HPDE6-E6E7 (cell line): ENCODE data around the gene ZNF385B.
"Not testable (repeated sequence)": the region's sequence is repeated elsewhere in the genome, so short reads cannot be mapped to it uniquely, and the experiment has no call there.

Experiments used
- DNase-seq: peaks from one replicate; pipeline ENCODE4 v3.0.0; 2011; ENCODE audit warnings: missing footprints; ENCODE audit errors: extremely low spot score

The ZNF385B gene

DNA sequence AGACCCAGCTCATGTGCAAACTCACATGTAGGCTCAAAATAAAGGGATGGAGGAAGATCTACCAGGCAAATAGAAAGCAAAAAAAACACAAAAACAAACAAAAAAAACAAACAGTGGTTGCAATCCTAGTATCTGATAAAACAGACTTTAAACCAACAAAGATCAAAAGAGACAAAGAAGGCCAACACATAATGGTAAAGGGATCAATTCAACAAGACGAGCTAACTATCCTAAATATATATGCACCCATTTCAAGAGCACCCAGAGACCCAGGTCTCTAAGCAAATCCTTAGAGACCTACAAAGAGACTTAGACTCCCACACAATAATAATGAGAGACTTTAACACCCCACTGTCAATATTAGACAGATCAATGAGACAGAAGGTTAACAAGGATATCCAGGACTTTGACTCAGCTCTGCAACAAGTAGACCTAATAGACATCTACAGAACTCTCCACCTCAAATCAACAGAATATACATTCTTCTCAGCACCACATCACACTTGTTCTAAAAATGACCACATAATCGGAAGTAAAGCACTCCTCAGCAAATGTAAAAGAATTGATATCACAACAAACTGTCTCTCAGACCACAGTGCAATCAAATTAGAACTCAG is 229.5 kb downstream of the ZNF385B start:
- DNase-seq, result not testable (repeated sequence)

DNA sequence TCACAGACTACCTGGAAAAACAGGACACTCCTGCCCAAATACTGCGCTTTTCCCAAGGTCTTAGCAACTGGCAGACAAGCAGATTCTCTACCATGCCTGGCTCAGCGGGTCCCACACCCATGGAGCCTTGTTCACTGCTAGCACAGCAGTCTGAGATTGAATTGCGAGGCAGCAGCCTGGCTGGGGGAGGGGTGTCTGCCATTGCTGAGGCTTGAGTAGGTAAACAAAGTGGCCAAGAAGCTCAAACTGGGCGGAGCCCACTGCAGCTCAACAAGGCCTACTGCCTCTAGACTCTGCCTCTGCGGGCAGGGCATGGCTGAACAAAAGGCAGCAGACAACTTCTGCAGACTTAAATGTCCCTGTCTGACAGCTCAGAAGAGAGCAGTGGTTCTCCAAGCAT is 231.6 kb downstream of the ZNF385B start:
- not testable (repeated sequence) for DNase-seq

DNA sequence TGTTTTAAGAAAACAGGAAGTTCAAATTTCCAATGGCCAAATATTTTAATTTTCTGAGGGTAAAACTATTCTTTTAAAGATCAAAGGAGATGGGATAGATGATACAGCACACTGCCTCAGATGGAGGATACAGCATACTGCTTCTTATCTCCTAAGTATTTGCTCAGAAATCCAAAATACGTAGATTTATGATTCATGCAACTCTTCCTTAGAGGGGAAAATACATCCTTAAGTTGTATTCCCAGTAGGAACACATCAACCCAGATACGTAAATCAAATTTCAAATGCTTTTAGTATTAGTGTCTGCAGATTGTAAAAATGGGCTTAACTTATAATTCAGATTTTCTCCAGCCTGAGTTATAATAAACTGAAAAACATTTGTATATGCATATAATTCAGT is 235.2 kb downstream of the ZNF385B start:
- DNase-seq, result no peak

DNA sequence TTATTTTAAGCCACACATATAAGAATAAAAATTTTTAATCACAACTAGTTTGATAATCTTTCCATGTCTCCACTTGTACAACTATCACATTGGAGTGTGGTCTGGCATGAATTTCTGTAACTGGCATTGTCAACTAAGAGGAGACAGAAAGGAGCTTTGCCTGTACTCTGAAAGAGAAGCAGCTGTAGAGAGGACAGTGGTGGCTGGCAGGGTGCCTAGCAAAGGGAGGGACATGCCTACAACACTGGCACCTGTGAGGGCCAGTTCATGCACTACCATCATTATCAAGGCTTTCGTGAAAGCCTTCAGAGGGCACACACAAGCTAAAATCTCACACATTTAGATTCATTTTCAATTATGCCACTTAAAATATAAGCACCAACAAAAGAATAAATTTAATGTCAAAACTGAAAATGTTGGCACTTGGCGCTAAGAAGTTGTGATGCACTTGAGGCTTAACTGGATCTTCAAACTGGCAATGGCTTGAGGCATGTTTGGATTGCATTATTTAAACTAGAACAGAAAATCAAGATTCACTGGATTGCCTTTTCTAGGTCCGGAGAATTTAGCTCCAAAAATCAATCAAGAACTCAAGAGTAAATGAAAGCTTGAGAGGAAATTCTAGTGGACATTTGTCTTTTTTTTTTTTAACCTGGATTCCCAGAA is 238.6 kb downstream of the ZNF385B start:
- no peak for DNase-seq

DNA sequence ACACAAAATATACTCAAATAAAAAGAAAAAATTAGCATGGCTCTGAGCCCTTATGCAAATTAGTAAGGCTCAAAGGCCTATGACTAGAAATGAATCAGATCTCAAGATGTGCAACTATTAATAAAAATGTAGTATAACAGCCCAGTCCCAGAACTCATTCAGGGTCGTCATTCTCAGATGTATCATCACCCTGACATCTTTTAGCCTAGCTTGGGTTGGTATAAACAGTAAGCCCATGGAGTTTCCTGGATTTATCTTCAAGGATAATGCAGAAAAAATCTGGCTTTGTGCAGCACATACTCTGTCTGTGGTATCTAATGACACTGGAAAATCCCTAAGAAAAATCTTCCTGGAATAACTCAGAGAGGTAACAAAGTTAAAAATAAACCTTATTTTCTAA is 239.3 kb downstream of the ZNF385B start:
- DNase-seq, result no peak

DNA sequence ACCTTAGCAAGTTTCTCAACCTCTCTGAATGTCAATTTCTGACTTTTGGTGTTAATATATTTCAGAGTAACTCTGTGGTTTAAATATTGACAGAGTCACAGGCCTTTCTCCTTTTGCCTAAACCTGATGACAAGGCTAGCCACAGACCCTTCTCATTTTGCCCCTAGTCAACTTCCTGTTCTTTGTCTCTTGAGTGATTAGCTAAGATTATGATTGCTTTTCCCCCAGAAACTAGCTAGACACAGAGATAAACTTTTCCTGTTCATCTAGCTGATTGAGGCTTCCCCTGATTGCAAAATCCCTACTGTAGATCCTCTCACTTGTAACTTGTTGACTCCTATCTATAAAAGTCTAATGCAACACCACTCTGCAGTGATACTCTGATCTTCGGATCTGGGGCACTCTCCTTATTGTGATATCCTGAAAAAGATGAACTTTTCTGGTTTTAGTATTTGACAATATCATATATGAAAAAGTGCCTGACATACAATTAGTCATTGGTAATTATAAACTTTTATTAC is 241.4 kb downstream of the ZNF385B start:
- no peak for DNase-seq

DNA sequence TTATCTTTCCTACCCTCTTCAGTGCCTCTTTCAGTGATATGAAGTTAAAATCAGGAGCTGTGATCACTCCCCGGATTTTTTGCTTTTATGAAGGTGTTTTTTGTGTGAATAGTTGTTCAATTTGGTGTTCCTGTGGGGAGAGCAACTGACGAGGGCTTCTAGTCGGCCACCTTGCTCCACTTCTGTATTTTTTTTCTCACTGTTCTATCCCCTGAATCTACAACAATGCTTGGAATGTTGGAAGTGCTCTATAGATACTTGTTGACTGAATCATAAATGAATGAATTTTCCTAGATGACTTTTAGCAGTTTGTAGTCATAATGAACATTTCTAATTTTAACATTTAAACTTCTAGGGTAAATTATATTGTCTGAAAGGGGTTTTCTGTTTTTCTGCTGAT is 247.3 kb downstream of the ZNF385B start:
- no peak for DNase-seq

DNA sequence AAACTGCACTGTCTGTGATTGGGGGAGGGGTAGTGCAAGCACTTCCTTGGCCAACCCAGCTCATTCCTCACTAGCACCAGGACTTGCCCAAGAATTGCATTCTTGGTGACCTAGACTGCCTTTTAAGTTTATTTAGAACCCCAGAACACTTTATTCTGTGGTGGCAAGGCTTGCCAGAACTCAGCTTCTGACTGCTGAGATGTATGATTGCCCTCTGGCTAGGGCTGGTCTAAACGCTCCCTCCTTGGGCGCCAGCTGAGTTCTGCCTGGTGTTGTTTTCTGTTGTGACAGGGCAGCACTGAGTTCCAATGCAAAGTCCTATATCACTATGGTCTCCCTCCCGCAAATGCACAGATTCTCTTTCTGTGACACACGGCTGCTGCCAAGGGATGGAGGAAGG is 247.7 kb downstream of the ZNF385B start:
- no peak for DNase-seq

DNA sequence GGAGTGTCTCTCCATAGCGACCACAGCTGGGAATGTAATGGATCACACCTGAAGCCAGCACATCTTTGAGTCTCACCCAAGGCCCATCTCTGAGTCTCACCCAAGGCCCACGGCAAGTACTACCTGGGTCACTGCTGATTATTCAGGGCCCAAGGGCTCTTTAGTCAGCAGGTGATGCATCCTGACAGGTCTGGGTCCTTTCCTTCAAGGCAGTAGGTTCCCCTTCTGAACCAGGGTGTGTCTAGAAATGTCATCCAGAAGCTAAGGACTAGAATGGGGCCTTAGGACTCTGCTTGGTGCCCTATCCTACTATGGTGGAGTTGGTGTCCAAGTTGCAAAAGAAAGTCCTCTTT is 248.1 kb downstream of the ZNF385B start:
- DNase-seq, result no peak

DNA sequence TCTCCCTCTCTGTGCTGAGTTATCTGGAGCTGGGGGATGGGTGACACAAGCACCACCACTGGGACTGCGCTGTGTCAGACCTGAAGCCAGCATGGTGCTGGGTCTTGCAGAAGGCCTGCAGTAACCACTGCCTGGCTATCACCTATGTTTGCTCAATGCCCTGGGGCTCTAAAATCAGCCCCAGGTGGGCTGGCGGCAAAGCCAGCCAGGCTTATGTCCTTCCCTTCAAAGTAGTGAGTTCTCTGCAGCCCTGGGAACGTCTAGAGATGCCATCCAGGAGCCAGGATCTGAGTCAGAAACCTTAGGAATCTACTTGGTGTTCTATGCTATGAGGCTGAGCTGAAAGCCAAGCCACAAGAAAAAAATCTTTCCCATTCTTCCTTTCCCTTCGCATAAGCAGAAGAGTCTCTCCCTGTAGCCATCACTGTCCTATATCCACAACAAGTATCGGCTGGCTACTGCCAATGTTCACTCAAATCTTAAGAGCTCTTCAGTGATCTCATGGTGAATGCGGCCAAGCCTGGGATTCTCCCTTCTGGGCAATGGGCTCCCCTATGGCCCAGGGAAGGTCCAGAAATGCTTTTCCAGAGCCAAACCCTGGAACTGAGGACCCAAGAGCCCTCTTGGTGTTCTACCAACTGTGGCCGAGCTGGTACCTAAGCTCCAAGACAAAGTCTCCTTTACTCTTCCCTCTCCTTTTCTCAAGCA is 248.7 kb downstream of the ZNF385B start:
- DNase-seq, result no peak

DNA sequence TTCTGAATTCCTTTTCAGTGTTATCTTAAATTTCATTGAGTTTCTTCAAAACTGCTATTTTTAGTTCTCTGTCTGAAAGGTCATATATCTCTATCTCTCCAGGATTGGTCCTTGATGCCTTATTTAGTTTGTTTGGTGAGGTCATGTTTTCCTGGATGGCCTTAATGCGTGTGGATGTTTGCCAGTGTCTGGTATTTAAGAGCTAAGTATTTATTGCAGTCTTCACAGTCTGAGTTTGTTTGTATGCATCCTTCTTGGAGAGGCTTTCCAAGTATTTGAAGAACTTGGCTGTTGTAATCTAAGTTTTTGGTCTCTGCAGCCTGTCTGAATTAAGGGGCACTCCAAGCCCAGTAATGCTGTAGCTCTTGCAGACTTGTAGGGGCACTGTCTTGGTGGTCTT is 249.3 kb downstream of the ZNF385B start:
- DNase-seq, result no peak

DNA sequence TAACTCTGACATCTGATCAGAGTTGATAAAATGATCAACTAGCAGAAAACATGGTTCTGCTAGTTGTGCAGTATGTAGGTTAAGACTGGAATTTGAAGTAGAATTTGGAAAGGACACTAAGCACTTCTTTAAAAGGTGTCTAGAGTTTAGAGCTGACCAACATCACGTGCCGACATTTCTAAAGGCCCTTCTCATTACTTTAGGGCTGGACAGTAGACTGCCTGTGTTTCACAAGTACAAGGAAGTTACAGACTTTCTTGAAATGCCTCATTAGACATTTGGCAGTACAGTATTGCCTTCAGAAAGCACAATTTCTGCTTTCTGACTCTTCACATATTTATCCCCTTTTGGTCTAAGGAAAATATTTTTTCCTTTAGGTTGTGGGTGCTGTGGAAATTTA is 255.3 kb downstream of the ZNF385B start:
- DNase-seq, result no peak

DNA sequence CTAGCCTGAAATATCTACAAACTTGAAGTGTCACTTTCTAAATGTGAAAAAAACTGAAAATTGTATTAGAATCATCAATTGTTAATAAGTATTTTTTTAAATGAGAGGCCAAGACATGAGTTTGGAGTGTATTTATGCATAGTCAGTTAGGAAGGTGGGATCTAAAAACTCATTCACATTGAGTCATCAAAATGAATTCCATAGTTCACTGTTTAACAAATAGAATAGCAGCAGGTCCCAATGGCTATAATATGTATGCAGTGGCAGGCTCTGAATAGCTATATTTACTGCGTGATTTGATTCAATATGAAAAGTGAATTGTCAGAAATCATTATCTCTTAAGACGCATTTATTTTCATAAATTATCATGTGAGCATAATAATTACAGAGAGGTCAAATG is 256.1 kb downstream of the ZNF385B start:
- no peak for DNase-seq

DNA sequence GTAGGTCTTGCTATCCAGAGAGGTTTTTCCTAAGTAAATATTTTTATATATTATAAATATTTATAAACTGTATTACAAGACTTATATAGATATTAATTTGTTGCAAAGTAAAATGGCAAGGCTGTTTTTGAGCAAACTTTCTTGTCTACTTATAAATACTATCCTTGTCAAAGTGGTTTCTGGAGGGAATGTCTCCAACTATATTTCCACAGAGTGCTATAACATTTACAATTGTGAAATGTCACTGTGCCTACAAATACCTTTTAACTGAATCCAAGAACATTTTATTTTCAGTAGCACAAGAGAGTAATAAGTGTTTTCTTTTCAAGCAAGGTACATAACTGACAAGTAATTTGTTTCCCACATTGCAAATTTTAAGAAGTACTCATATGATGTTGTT is 256.8 kb downstream of the ZNF385B start:
- DNase-seq, result no peak

DNA sequence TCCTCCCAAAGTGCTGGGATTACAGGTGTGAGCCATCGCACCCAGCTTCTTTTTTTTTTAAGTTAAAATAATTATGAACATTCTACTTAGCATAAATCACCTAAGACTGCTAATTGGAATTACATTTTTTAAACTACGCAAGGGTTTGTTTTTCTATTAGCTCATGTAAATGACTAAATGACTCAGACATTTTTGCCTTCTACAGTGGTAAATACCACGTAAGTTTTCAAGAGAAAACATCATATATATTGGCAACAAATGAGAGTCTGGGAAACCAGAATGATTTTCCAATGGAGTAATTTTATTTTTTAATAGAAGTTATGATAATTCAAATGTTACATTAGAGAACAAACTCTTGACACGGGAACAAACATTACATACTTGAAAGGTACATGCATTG is 259.0 kb downstream of the ZNF385B start:
- DNase-seq, result no peak

DNA sequence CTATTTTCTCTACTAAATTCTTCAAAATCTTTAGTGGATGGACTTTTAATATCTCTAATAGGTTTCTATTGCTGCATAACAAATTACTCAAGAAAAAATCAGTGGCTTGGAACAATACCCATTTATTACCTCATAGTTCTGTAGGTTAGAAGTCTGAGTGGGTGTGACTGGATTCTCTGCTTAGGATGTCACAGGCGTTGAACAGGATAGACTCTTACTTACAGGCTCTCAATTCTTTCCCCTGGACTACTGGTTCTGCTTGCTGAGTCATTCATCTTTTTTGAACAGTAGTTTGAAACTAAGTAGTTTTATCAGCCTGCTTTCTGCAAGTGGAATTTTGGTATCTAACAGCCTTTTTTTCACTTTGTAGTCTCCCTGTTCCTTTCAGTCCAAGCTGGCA is 265.4 kb downstream of the ZNF385B start:
- DNase-seq, result peak; percentile 19

DNA sequence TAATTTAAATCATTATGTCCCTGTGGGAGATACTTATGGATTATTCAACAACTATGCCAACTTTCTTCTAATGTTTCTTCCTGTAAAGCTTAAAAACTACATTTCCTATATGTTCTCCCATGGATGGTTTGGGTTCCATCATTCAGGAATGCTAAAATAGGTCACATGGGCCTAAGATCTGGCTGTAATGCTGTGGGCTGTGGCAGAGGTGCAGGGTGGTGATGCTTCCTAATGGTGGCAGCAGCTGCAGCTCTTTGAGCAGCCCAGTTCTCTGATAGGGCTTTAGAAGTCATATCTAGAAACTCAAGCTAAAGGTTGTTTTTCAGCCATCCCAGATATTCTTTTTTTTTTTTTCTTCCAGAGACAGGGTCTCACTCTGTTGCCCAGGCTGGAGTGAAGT is 266.1 kb downstream of the ZNF385B start:
- DNase-seq, result no peak

DNA sequence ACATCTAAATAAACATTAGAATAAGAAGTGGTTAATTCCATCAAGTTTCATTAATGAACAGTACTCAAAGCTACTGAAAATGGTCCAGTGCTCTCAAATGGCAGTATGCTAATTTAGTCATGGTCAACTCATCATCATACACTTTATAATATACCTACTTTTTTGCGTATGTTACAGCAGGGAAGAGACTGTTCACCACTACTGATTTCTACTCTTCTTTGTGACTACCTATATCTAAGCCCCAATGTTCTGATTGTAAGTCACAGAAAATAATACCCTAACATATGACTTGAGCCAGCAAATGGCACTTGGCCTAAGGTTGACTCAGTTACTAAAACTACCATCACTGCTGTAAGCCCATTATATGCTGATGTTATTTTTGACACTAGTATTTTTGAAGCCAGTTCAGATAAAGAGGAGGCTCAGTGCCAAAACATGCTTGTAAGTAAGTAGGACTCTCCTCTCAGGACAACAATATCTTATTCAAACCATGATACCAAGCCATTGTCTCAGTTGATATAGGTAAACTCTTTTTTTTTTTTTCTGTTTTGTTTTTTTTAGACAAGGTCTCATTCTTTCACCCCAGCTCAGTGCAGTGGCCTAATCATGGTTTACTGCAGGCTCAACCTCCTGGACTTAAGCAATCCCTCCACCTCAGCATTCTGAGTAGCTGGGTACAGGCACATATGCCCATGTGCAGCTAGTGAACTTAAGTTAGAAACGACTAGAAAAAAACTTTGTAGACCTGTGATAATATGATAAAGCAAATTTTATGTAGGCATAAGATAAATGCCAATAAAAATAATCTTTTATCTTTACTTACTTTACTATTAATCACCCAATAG is 266.9 kb downstream of the ZNF385B start:
- DNase-seq, result no peak

DNA sequence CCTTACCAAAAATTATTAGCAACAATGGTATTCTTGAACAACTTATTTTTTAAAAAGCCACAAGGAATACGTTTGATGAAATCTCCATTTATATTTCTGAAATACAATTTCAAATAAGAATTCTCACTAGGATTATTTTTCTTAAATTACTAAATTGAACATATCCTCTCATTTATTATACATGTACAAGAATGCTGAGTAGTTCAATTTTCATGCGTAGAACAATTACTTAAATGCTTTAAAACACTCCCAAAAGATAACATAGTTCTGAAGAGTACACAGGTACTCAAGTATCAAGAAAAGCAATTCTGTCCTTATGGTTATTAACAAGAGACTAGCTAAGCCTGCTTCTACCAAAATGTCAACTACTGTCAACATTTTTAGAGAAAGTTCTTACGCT is 268.1 kb downstream of the ZNF385B start:
- DNase-seq, result no peak

DNA sequence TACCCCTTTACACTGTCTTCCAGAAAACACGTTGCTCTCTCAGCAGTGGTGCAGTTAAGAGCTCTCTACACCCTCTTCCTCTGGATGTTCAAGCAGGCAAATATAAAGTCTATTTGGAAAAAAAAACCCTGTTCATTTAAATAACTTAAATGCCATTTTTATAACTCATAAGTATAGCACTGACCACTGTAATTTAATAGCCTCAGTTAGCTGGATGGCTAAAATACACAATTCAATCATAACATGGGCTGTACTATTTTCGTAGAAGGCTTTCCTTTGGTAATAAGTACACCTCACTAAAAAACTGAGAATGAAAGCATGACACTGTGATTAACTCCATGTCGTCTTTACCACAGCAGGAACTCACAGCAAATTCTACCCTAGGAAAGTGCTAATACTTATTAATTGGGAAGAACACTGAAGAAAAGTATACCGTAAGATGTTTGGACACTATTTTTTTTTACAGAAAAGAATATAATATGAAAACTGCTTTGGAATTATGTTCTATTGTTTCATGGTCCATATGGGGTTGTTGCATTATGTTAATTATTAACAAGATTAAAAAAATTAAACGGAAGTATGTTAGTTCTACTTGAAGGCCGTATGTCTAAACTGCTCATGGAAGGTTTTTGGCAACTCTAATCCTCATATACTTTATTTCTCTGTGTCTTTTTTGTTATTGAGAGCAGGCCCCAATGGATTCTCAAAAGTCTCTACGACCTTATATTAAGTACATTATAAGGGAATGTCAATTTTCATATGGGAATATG is 269.1 kb downstream of the ZNF385B start:
- DNase-seq, result no peak

DNA sequence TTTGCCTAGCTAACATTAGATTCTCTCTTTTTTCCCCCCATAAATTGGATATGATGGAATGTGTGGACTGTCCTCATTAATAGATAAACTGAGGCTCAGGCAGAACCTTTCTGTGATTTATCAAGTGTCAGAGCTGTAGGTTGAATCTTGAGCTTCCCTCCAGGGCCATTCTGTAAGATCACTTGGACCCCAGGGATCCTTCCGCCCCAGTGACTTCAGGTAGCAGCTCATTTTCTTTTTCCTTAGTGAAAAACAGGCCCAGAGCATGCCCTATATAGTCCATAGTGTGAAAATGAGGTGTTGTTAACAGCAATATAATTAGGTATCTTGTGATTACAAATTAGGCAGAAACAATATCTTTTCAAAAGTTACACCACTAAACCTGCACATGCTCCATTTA is 269.7 kb downstream of the ZNF385B start:
- DNase-seq, result no peak
